HG03108 (cell line): ENCODE results near the gene FAM13A.

Source experiments
- ATAC-seq: cut with Tn5 transposase; IDR thresholded peaks from one replicate; pipeline ENCODE4 v1.9.1; 2021; ENCODE audit warnings: moderate library complexity; ENCODE audit not compliant: unreplicated experiment

The FAM13A gene

GRCh38 chr4:88693792-88694191, 363.2 kb downstream of the FAM13A start:
- ATAC-seq, result no peak

DNA sequence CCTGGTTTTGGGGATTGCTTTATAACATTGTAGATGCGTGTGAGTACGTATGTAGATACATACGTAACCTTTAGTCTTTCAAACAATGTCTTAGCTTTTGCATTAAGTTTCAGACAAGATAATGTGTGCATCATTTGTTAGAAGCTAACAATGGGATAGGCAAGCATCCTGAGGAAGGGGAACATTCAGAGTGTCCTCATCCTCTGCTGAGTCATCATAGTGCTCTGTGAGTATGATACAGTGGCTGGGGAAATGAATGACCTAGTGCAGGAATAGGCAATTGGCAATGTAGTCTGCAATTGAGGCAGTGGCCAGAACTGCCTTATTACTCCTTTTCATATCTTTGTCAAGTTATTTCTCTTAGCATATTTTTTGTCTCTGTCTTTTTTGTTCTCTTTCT, 366.6 kb downstream of the FAM13A start:
- ATAC-seq, result no peak

GRCh38 chr4:88681209-88681608, 375.8 kb downstream of the FAM13A start:
- ATAC-seq, result no peak
